ENCODE measurements around the gene OR8G1. TPM values are rescaled to one million over a fixed set of nuclear protein-coding genes. Genes with fewer than 3 reads are reported as not detected.

Gene OR8G1
- total RNA-seq, 1 experiment from 2014 or later = not detected

GRCh38 chr11:124202951-124203350 lies 37.9 kb upstream of the OR8G1 start:
- H3K79me1 ChIP-seq (ENCODE audit: insufficient read depth, low read depth, low read length, poor library complexity, severe bottlenecking) = no peaks in the 10 kb centered on the region
- no peak overlapping the region for H3K4me2 ChIP-seq (ENCODE audit: insufficient read depth, insufficient read length, low read length)
- TF ChIP-seq CTCF (conservative IDR thresholded peaks at IDR 0.05) = no peak
- H3K23me2 ChIP-seq (ENCODE audit: insufficient read length, low read depth, low read length, poor library complexity, severe bottlenecking) = no peaks in the 10 kb centered on the region
- no peak overlapping the region for H4K91ac ChIP-seq (ENCODE audit: insufficient read length, low read depth, low read length)
- Mint-ChIP-seq H3K4me1 (no peaks in the 10 kb centered on the region), H3K36me3 (ENCODE audit: insufficient read depth in 1 of 3, low read depth in 3 of 3) (0 out of 7 replicates have a peak, but pooled peaks cover 0 to 2% (median 0%) of the 10 kb centered on the region in 3 experiments), H3K27me3 (ENCODE audit: low read depth) (no peaks in the 10 kb centered on the region; the same call in 1 of the 2 replicates), H3K27ac (no peak overlapping the region), H3K9me3 (peaks cover 0 to 2% of the 10 kb centered on the region in 2 experiments; a peak in 1 of 5 replicates), H3K4me3 (no peak overlapping the region)
- H2BK120ac ChIP-seq (ENCODE audit: low read depth, low read length, poor library complexity, severe bottlenecking) = no peak overlapping the region
- no peak overlapping the region for H3K18ac ChIP-seq (ENCODE audit: insufficient read length, low read depth, low read length)
- H3K14ac ChIP-seq (ENCODE audit: insufficient read depth, low read length) = no peak overlapping the region
- H3K56ac ChIP-seq (ENCODE audit: insufficient read length, low read depth, low read length) = no peak overlapping the region
- no peak overlapping the region for H2BK12ac ChIP-seq (ENCODE audit: insufficient read length, low read depth, low read length)
- H2BK15ac ChIP-seq (ENCODE audit: low read depth, low read length) = no peak overlapping the region
- DNase-seq = no peak
- H4K8ac ChIP-seq (replicated peaks; ENCODE audit: insufficient read length, low read depth, low read length) = no peak overlapping the region
- 0 out of 2 replicates have a peak, but pooled peaks cover 2% of the 10 kb centered on the region for H3K79me2 ChIP-seq (ENCODE audit: insufficient read depth, low read length)
- no peak overlapping the region for H2AFZ ChIP-seq (ENCODE audit: low read length)
- no peak overlapping the region for H3T11ph ChIP-seq (ENCODE audit: low read length)
- no peak overlapping the region for H3K9ac ChIP-seq (ENCODE audit: extremely low read depth, insufficient read length, low read length)
- no peak overlapping the region for H3K4ac ChIP-seq (ENCODE audit: low read depth, low read length)
- no peaks in the 10 kb centered on the region for H4K20me1 ChIP-seq (ENCODE audit: control insufficient read depth, insufficient read depth, insufficient read length)
- no peak overlapping the region for H4K5ac ChIP-seq (ENCODE audit: insufficient read length, low read depth, low read length)
- H2BK20ac ChIP-seq (ENCODE audit: low read depth, low read length, poor library complexity, severe bottlenecking) = no peak overlapping the region
- H3K27me3 ChIP-seq (ENCODE audit: insufficient read depth, low read length) = no peaks in the 10 kb centered on the region
- H2AK5ac ChIP-seq (ENCODE audit: insufficient read length, low read length) = no peak overlapping the region
- no CpG with 5 or more reads among the region's 3 CpGs for WGBS (ENCODE audit: extremely low coverage, insufficient read length, low lambda C conversion rate)
- no peaks in the 10 kb centered on the region for H3K4me1 ChIP-seq (ENCODE audit: insufficient read depth, low read length)
- no peak overlapping the region for H3K27ac ChIP-seq (ENCODE audit: insufficient read length, low read depth, low read length)
- H3K23ac ChIP-seq (ENCODE audit: insufficient read length, low read depth, low read length) = no peak overlapping the region
- no peaks in the 10 kb centered on the region for H3K9me3 ChIP-seq (ENCODE audit: control insufficient read depth, low read depth, low read length)
- H2BK5ac ChIP-seq (ENCODE audit: insufficient read length, low read length) = no peak overlapping the region
